DND-41 (cell line): ENCODE results near the gene ANTKMT.
A peak's percentile ranks its signal among the peaks of the same experiment; 100 is the strongest.

Experiments used
- ATAC-seq: fragments of 200-7000 bp; cut with Tn5 transposase; 3 replicates; pipeline ENCODE4 v1.9.1; 2021; ENCODE audit warnings: low read depth; ENCODE audit not compliant: insufficient read depth
- DNase-seq: peaks from one replicate; pipeline ENCODE4 v3.0.0-alpha.2; 2020
- H2AFZ ChIP-seq: 2 replicates; pipeline ENCODE4 v1.6.0; 2012; ENCODE audit warnings: low read depth, low read length
- H3K27ac ChIP-seq: 2 replicates; pipeline ENCODE4 v1.5.1; 2012; ENCODE audit warnings: low read length, inconsistent platforms
- H3K27me3 ChIP-seq: fragments of 200-600 bp; sonication (generic); 2 replicates; pipeline ENCODE4 v1.6.0; 2012; ENCODE audit warnings: low read length, mild to moderate bottlenecking, inconsistent platforms; ENCODE audit not compliant: insufficient read depth, poor library complexity
- H3K36me3 ChIP-seq: 2 replicates; pipeline ENCODE4 v1.5.1; 2012; ENCODE audit warnings: low read length, inconsistent platforms; ENCODE audit not compliant: insufficient read depth
- H3K4me1 ChIP-seq: 2 replicates; pipeline ENCODE4 v1.5.1; 2012; ENCODE audit warnings: mild to moderate bottlenecking, low read length; ENCODE audit not compliant: insufficient read depth
- H3K4me2 ChIP-seq: 2 replicates; pipeline ENCODE4 v1.6.0; 2012; ENCODE audit warnings: mild to moderate bottlenecking, moderate library complexity, low read length, inconsistent platforms; ENCODE audit not compliant: insufficient read depth
- H3K4me3 ChIP-seq, 2 experiments: fragments of 200-600 bp in 1 of 2; shearing (Covaris generic) in 1 of 2; 2 replicates each; pipeline ENCODE4 v1.5.1; 2012 to 2016; ENCODE audit warnings: inconsistent platforms in 2 of 2, low read length in 2 of 2, mild to moderate bottlenecking in 2 of 2, low read depth in 1 of 2, moderate library complexity in 1 of 2
- H3K79me2 ChIP-seq: 2 replicates; pipeline ENCODE4 v1.6.0; 2012; ENCODE audit warnings: low read length, inconsistent platforms; ENCODE audit not compliant: insufficient read depth
- H3K9ac ChIP-seq: 2 replicates; pipeline ENCODE4 v1.6.0; 2012; ENCODE audit warnings: low read depth, mild to moderate bottlenecking, inconsistent platforms, low read length, moderate library complexity
- H3K9me3 ChIP-seq: 2 replicates; pipeline ENCODE4 v1.5.1; 2012; ENCODE audit warnings: low read length, moderate library complexity, mild to moderate bottlenecking, inconsistent platforms; ENCODE audit not compliant: insufficient read depth, severe bottlenecking
- H4K20me1 ChIP-seq: 2 replicates; pipeline ENCODE4 v1.6.0; 2012; ENCODE audit warnings: low read length; ENCODE audit not compliant: insufficient read depth
- CTCF ChIP-seq: IDR thresholded peaks from 2 replicates; pipeline ENCODE4 v1.5.1; 2012; ENCODE audit warnings: borderline replicate concordance, low read length, moderate library complexity, mild to moderate bottlenecking; ENCODE audit not compliant: poor library complexity, severe bottlenecking; ENCODE audit errors: extremely low read depth
- EZH2 ChIP-seq: IDR thresholded peaks from 3 replicates; pipeline ENCODE4 v1.6.1; 2012; ENCODE audit warnings: borderline replicate concordance, low read depth, mild to moderate bottlenecking, moderate library complexity, low read length, inconsistent platforms; ENCODE audit not compliant: severe bottlenecking

Gene ANTKMT

GRCh38 chr16:725463-726187 lies 4.7 kb downstream of the ANTKMT start:
- no peak overlapping the region for H2AFZ ChIP-seq
- H3K27ac ChIP-seq: no peak overlapping the region
- no peak overlapping the region for H3K4me2 ChIP-seq
- peaks cover 30% of the 10 kb centered on the region for H3K4me1 ChIP-seq
- peaks cover 2% of the 10 kb centered on the region; the same call in 1 of the 2 replicates for H3K36me3 ChIP-seq
- H3K9ac ChIP-seq: no peak overlapping the region
- DNase-seq (no peak), ATAC-seq (no peak)
- H3K9me3 ChIP-seq: no peaks in the 10 kb centered on the region
- H3K79me2 ChIP-seq: no peaks in the 10 kb centered on the region
- peaks cover 31% of the 10 kb centered on the region for H4K20me1 ChIP-seq
- peaks cover under 1% of the 10 kb centered on the region for H3K27me3 ChIP-seq
- no peak for TF ChIP-seq CTCF
- no peak for TF ChIP-seq EZH2
- H3K4me3 ChIP-seq: no peak overlapping the region

GRCh38 chr16:726188-726437 lies 5.2 kb downstream of the ANTKMT start:
- peak overlapping the region in 1 of 2 experiments; percentile 72; a peak in 1 of 4 replicates for H3K4me3 ChIP-seq
- no peak overlapping the region for H3K27ac ChIP-seq

GRCh38 chr16:726438-727290 lies 5.7 kb downstream of the ANTKMT start, which contains the start of the genes CCDC78 and HAGHL:
CCDC78 (minus strand) TSS chr16:726443; CDS start chr16:726367, 76 bp downstream.
HAGHL (plus strand) TSS chr16:727106; CDS start chr16:727510, 404 bp downstream.
- peak within 1 kb of the TSS; percentile 27 to 72; a peak in 3 of 4 replicates for H3K4me3 ChIP-seq
- peaks cover 13% of the 10 kb centered on the region for H3K36me3 ChIP-seq
- peaks cover 31% of the 10 kb centered on the region for H4K20me1 ChIP-seq
- ATAC-seq (peak; percentile 56), DNase-seq (peak; percentile 72)
- no peaks in the 10 kb centered on the region for H3K9me3 ChIP-seq
- H3K27me3 ChIP-seq: no peaks in the 10 kb centered on the region
- peak within 1 kb of the TSS; percentile 93 for H3K4me2 ChIP-seq
- H3K4me1 ChIP-seq: peaks cover 20% of the 10 kb centered on the region
- TF ChIP-seq CTCF (no peak), EZH2 (no peak)
- peak within 1 kb of the TSS; percentile 65 for H3K9ac ChIP-seq
- peak within 1 kb of the TSS; percentile 66 for H2AFZ ChIP-seq
- H3K27ac ChIP-seq: peak within 1 kb of the TSS; percentile 45; the same call in 1 of the 2 replicates
- no peaks in the 10 kb centered on the region for H3K79me2 ChIP-seq

More at GRCh38 chr16:726188-726437, 5.2 kb downstream of the ANTKMT start:
- Histone ChIP-seq H3K4me2 (peak overlapping the region; percentile 93), H4K20me1 (peaks cover 35% of the 10 kb centered on the region), H3K79me2 (no peaks in the 10 kb centered on the region), H3K36me3 (peaks cover 7% of the 10 kb centered on the region), H3K9me3 (no peaks in the 10 kb centered on the region), H2AFZ (no peak overlapping the region), H3K27me3 (no peaks in the 10 kb centered on the region), H3K4me1 (peaks cover 26% of the 10 kb centered on the region), H3K9ac (no peak overlapping the region; the same call in 1 of the 2 replicates)
- TF ChIP-seq CTCF: no peak
- no peak for DNase-seq
- ATAC-seq: no peak
